SU-DHL-6 (cell line): Measurements from ENCODE around the gene CDR2L.

ENCODE experiments used
- H2AFZ ChIP-seq: fragments of 200-600 bp; sonication (generic); 2 replicates; pipeline ENCODE4 v1.6.1; 2014; ENCODE audit warnings: low read depth, mild to moderate bottlenecking, moderate library complexity, mixed read lengths, antibody characterized with exemption, low read length; ENCODE audit not compliant: severe bottlenecking
- H3F3A ChIP-seq: fragments of 200-600 bp; shearing (Covaris generic); 2 replicates; pipeline ENCODE4 v1.6.0; 2016; ENCODE audit warnings: antibody characterized with exemption, mild to moderate bottlenecking; ENCODE audit not compliant: insufficient read depth
- H3K27ac ChIP-seq: fragments of 200-600 bp; sonication (generic); 2 replicates; pipeline ENCODE4 v1.5.1; 2016; ENCODE audit warnings: low read depth, mild to moderate bottlenecking, low read length, moderate library complexity, mixed read lengths
- H3K27me3 ChIP-seq: fragments of 200-600 bp; sonication (generic), shearing (Covaris generic); 2 replicates; pipeline ENCODE4 v1.6.0; 2014; ENCODE audit warnings: mild to moderate bottlenecking, low read length
- H3K36me3 ChIP-seq: fragments of 200-600 bp; sonication (generic); 2 replicates; pipeline ENCODE4 v1.6.1; 2014; ENCODE audit warnings: mild to moderate bottlenecking, low read length, mixed read lengths
- H3K4me2 ChIP-seq: fragments of 300-600, 200-600 bp; shearing (Covaris generic), sonication (generic); 2 replicates; pipeline ENCODE4 v1.6.0; 2014; ENCODE audit warnings: low read length, low read depth, mild to moderate bottlenecking; ENCODE audit not compliant: poor library complexity, severe bottlenecking
- H3K4me3 ChIP-seq: fragments of 200-600 bp; sonication (generic); 2 replicates; pipeline ENCODE4 v1.5.1; 2014; ENCODE audit warnings: antibody characterized with exemption, low read length, mild to moderate bottlenecking, mixed read lengths; ENCODE audit not compliant: insufficient read depth, poor library complexity, severe bottlenecking
- H3K79me2 ChIP-seq: fragments of 200-600 bp; sonication (generic); 2 replicates; pipeline ENCODE4 v1.6.1; 2014; ENCODE audit warnings: mild to moderate bottlenecking, low read length, moderate library complexity; ENCODE audit not compliant: insufficient read depth
- H3K9ac ChIP-seq: fragments of 200-600 bp; sonication (generic); 2 replicates; pipeline ENCODE4 v1.7.0; 2014; ENCODE audit warnings: mild to moderate bottlenecking, low read length
- H3K9me2 ChIP-seq: fragments of 200-600 bp; sonication (generic); replicated peaks from 2 replicates; pipeline ENCODE4 v1.6.1; 2014; ENCODE audit warnings: low read length; ENCODE audit not compliant: insufficient read depth
- H3K9me3 ChIP-seq: fragments of 200-600 bp; sonication (generic); 2 replicates; pipeline ENCODE4 v1.6.1; 2014; ENCODE audit warnings: low read length, mixed read lengths; ENCODE audit not compliant: insufficient read depth
- H4K20me1 ChIP-seq: fragments of 200-600 bp; sonication (generic); 2 replicates; pipeline ENCODE4 v1.6.1; 2014; ENCODE audit warnings: low read depth, mild to moderate bottlenecking, antibody characterized with exemption, low read length, moderate library complexity, mixed read lengths
- EZH2phosphoT487 ChIP-seq: fragments of 200-600 bp; sonication (generic), shearing (Covaris generic); conservative IDR thresholded peaks from 2 replicates; pipeline ENCODE4 v1.6.1; 2018; ENCODE audit warnings: mild to moderate bottlenecking, antibody characterized with exemption, low read length, moderate library complexity, mixed read lengths
- TF ChIP-seq, protein P1 (sequence below): fragments of 200-600 bp; sonication (generic); IDR thresholded peaks from one replicate; pipeline ENCODE4 v1.5.1; 2017; ENCODE audit warnings: antibody characterized with exemption, mild to moderate bottlenecking, low read length, moderate library complexity; ENCODE audit not compliant: insufficient read depth, poor library complexity, severe bottlenecking

Gene CDR2L

DNA sequence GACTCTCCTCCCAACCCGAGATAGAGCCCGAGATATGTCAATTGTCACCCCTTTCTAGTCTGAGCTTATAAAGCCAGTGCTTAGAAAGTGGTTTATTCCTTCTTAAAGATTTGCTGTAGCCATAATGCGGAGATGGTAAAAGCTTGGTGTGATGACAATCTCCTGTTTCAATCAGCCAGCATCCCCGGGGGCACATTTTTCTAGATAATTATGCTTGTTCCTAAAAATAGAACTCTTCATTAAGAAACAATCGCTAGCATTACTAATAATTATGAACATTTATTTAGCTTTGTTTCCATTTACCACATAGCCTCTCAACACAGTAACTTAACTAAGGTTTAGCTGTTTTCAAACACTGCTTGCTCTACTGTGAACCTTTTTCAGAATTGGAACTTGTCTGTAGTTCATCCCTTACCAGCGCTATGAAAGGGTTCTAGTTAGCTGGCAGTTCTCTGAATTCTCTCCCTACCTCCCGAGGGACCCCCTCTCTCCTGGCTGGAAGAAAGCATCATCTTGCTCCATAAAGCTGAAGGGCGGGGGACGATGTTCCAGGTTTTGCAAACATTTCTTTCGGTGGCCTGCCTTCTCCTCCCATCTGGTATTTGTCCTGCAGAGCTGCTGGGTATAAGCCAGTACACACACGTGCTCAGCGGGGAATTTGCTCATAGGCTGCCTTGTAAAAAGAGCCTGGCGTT is 24.1 kb downstream of the CDR2L start:
- Histone ChIP-seq H3K4me2 (peak overlapping the region; percentile 96), H3K27ac (no peak overlapping the region), H3K9me2 (no peaks in the 10 kb centered on the region), H3K27me3 (no peaks in the 10 kb centered on the region), H3K4me3 (no peak overlapping the region), H2AFZ (peak overlapping the region; percentile 93), H3K9me3 (no peaks in the 10 kb centered on the region), H4K20me1 (no peaks in the 10 kb centered on the region), H3K79me2 (peaks cover 11% of the 10 kb centered on the region), H3K36me3 (no peaks in the 10 kb centered on the region), H3K9ac (peak overlapping the region; percentile 74), H3F3A (peaks cover 11% of the 10 kb centered on the region)
- no peak for TF ChIP-seq EZH2phosphoT487
- TF ChIP-seq, protein P1, sequence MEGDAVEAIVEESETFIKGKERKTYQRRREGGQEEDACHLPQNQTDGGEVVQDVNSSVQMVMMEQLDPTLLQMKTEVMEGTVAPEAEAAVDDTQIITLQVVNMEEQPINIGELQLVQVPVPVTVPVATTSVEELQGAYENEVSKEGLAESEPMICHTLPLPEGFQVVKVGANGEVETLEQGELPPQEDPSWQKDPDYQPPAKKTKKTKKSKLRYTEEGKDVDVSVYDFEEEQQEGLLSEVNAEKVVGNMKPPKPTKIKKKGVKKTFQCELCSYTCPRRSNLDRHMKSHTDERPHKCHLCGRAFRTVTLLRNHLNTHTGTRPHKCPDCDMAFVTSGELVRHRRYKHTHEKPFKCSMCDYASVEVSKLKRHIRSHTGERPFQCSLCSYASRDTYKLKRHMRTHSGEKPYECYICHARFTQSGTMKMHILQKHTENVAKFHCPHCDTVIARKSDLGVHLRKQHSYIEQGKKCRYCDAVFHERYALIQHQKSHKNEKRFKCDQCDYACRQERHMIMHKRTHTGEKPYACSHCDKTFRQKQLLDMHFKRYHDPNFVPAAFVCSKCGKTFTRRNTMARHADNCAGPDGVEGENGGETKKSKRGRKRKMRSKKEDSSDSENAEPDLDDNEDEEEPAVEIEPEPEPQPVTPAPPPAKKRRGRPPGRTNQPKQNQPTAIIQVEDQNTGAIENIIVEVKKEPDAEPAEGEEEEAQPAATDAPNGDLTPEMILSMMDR: no peak

DNA sequence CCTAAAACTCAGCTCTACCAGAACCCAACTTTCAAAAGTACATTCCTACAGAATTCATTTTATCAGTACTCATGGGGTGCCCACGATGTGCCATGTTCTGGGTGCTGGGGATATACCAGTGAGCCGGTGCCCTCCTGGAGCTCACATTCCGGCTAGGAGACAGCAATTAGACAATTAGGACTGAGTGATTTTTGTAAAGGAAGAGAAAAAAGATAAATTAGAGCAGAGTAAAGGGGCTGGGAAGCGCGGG is 24.6 kb downstream of the CDR2L start:
- Histone ChIP-seq H3K36me3 (no peaks in the 10 kb centered on the region), H3K9me3 (no peaks in the 10 kb centered on the region), H2AFZ (peak overlapping the region; percentile 93), H3K4me2 (peak overlapping the region; percentile 96), H3K79me2 (peaks cover 11% of the 10 kb centered on the region), H3K27ac (no peak overlapping the region), H3F3A (peaks cover 11% of the 10 kb centered on the region), H3K9me2 (no peaks in the 10 kb centered on the region), H3K9ac (peak overlapping the region; percentile 74), H4K20me1 (no peaks in the 10 kb centered on the region), H3K4me3 (peak overlapping the region; percentile 73), H3K27me3 (no peaks in the 10 kb centered on the region)
- TF ChIP-seq, protein P1: no peak
- TF ChIP-seq EZH2phosphoT487: no peak

DNA sequence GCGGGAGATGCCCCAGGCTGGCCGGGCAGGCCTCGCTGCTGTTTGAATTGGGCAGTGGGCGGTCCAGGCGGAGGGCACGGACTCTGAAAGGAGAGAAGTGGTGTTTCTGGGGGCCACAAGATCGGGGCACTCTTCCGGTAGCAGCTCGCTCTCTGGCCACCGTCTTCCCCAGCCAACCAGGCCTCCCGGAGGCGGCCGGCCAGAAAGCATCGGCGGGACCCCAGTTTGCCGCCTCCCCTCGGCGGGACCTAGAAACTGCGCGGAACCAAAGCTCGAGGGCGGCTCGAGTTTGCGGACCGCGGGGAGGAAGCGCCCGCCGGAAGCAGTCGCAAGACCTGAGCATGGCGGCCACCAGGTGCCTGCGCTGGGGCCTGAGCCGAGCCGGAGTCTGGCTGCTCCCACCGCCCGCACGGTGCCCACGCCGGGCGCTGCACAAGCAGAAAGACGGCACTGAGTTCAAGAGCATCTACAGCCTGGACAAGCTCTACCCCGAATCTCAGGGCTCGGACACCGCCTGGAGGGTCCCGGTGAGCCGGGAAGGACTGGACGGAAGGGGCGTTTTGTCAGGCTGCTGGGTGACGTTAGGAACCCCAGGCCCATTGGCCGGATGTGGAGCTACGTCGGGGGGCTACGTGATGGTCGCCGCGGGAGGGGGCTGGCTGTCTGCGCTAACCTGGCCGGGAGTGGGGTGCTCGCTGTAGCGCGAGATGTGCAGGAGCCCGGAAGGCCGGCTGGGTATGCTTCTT is 25.1 kb downstream of the CDR2L start, which contains the start of gene MRPL58:
MRPL58 (plus strand) TSS at position 325 of the 746 bp plus-strand sequence; CDS start at position 342, 17 bp downstream.
- Histone ChIP-seq H4K20me1 (no peaks in the 10 kb centered on the region), H3F3A (peaks cover 11% of the 10 kb centered on the region), H3K27ac (peak within 1 kb of the TSS; percentile 40), H3K9me3 (no peaks in the 10 kb centered on the region), H3K4me3 (peak within 1 kb of the TSS; percentile 73), H3K9ac (peak within 1 kb of the TSS; percentile 74), H3K36me3 (no peaks in the 10 kb centered on the region), H3K79me2 (peaks cover 11% of the 10 kb centered on the region), H3K27me3 (no peaks in the 10 kb centered on the region), H3K4me2 (peak within 1 kb of the TSS; percentile 96), H2AFZ (peak within 1 kb of the TSS; percentile 93), H3K9me2 (no peaks in the 10 kb centered on the region)
- TF ChIP-seq, protein P1: no peak
- TF ChIP-seq EZH2phosphoT487: no peak
